Cardiac fibroblast (primary cell): Measurements from ENCODE around the gene RMND5B.

Experiments used
- DNase-seq, 2 donors: peaks; one replicate each; pipeline versions ENCODE4 v3.0.0 to v3.0.0-alpha.2; 2010; ENCODE audit warnings: low read depth in 2 of 2
- H3K4me3 ChIP-seq, 2 donors: replicated peaks in 1 of 2; 1 replicate in 1 of 2; 2 replicates in 1 of 2; pipeline ENCODE4 v1.5.1; 2011; ENCODE audit warnings: low read depth in 2 of 2, low read length in 2 of 2, mild to moderate bottlenecking in 2 of 2, moderate library complexity in 1 of 2
- TF ChIP-seq, protein P1 (sequence below): IDR thresholded peaks from one replicate; pipeline ENCODE4 v1.5.1; 2011; ENCODE audit warnings: low read depth, mild to moderate bottlenecking, low read length, inconsistent platforms

Gene RMND5B

DNA sequence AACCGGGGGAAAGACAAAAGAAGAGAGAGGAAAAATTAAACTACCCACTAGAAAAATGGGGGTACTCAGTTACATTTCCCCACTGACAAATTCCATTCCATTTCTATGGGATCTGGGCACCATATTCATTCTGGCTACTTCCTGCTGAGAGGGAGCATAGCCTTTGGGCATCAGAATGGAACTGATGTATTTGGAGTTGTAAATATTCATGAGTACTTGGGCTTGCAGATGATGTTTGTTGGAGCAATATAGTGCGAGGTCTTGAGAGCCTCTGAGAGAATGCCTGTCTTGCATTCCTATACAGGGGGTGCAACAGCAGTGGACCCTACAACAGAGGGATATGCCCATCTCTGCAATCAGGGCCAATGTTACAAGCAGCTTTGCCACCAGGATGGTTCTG, 39.6 kb downstream of the RMND5B start:
- H3K4me3 ChIP-seq = no peak overlapping the region
- no peak for DNase-seq
- TF ChIP-seq, protein P1, sequence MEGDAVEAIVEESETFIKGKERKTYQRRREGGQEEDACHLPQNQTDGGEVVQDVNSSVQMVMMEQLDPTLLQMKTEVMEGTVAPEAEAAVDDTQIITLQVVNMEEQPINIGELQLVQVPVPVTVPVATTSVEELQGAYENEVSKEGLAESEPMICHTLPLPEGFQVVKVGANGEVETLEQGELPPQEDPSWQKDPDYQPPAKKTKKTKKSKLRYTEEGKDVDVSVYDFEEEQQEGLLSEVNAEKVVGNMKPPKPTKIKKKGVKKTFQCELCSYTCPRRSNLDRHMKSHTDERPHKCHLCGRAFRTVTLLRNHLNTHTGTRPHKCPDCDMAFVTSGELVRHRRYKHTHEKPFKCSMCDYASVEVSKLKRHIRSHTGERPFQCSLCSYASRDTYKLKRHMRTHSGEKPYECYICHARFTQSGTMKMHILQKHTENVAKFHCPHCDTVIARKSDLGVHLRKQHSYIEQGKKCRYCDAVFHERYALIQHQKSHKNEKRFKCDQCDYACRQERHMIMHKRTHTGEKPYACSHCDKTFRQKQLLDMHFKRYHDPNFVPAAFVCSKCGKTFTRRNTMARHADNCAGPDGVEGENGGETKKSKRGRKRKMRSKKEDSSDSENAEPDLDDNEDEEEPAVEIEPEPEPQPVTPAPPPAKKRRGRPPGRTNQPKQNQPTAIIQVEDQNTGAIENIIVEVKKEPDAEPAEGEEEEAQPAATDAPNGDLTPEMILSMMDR = no peak

DNA sequence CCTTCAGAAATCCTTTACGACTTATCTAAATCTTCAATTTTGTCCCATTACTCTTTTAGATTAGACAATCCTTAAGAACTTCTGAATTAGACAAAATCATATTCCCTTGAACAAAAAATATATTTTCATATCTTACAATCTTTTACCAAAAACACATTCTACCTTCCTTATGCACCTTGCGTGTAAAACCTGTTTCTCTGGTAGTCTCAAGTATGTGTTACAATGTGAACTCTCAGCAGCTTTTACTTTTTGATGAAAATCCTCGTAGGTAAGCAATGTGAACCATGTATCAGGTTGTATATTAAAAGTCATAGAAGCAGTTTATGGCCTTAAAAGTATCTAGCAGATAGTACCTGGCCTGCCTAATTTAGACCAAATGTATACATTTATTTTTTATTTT, 43.6 kb downstream of the RMND5B start:
- DNase-seq = no peak
- no peak overlapping the region for H3K4me3 ChIP-seq
- TF ChIP-seq, protein P1 = no peak

DNA sequence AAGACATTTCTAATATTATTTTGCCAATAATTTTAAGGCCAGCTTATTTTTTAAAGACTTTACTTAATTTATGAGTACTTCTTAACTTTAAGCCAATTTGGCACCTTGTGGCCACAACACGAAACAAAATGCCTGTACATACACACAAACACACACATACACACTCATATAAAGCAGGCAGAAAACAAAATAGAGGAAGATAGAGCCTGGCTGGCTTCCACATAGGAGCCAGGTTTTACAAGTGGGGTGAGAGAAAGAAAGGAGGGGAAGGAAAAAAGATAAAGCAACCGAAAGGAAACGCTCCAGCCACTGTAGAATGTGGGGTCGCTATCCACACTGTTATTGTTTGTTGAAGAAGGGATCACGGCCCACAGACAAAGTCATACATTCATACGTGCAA, 46.0 kb downstream of the RMND5B start:
- TF ChIP-seq, protein P1 = no peak
- no peak overlapping the region for H3K4me3 ChIP-seq
- DNase-seq = no peak

DNA sequence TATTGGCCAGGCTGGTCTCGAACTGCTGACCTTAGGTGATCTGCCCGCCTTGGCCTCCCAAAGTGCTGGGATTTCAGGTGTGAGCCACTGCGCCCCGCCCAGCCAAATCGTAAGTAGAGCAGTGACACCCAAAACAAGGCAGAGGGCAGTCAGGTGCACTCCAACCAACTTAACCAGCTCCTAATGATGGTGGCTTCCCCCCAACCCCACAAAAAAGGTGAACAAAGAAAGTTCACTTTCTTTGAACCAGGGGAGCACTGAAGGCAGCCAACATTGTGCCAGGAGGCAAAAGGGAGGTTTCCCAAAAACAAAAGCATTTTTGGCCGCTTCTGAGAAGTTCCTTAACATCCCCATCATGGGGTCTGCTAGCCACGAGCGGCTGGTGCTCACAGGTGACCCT, 46.8 kb downstream of the RMND5B start:
- TF ChIP-seq, protein P1 = no peak

DNA sequence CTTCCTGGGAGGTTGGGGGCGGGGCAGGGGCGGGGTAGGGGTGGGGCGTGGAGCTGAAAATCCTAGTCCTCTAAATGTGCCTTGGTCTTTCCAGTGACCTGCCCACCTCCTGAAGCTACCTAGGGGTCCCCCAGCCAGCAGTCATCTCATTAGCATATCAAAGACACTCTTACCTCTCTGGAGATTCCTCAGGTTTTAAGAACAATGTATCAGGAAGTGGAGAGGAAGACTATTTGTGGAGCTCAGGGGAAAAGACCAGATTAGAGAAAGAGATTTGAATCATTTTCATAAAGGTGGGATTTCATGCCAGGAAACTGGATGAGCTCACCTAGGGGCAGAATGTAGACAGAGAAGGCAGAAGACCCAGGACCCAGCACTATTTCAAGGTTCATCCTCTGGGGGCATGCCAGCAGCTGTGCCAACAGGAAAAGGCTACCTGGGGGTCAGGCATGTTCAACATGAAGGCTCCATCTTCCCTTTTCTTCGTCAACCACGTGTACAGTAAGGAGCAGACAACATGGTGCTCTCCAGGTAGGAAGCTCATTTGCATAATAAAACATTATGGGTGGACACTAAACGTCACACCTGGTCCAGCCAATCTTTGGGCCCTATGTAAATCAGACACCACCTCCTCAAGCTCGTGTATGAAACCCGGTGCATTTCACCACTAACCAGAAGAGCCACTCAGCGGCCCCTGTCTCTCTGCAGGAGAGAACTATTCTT, 49.5 kb downstream of the RMND5B start:
- DNase-seq = no peak
- TF ChIP-seq, protein P1 = no peak
- no peak overlapping the region for H3K4me3 ChIP-seq

More for the DNA sequence above, 46.8 kb downstream of the RMND5B start:
- no peak overlapping the region for H3K4me3 ChIP-seq
- no peak for DNase-seq

DNA sequence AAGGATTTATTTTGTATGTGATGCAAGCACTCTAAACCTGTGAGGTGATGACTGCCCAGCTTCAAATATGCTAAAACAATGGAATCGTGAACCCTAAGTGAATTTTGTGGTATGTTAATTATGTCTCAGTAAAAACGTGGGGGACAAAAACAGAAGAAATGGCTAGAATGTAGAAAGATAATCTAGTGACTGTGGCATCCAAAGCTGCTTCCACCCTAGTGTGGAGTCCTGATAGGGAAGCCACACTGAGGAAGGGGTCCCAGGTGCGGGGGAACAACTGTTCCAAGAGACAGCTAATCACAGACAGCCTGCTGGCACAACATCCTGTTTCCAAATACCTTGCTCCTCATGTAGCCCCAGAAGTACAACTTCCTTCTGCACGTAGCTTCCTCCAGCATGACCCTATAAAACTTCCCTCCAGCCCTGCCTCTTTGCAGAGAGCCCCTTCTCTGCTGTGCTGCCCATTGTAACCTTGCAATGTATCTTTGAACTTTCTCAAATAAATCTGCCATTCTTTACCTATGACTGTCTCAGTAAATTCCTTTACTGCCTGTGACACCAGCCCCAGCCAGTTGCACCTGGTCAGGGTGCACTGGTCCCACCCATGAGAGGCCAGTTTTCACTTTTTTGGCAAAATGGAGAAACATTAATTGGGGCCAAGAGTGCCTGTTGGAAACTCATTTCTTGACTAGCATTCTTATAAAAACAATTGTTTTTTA, 51.5 kb downstream of the RMND5B start:
- no peak overlapping the region for H3K4me3 ChIP-seq
- DNase-seq = no peak
- TF ChIP-seq, protein P1 = no peak
